ENCODE data around the gene PERCC1. TPM values are rescaled to one million over a fixed set of nuclear protein-coding genes. Genes with fewer than 3 reads are reported as not detected.

The PERCC1 gene
- total RNA-seq, 1 donor: not detected

GRCh38 chr16:1390239-1390779 is 40.6 kb upstream of the PERCC1 start:
- TF ChIP-seq CTCF (IDR thresholded peaks at IDR 0.05; ENCODE audit: insufficient read depth, low read length): no peak
- DNase-seq (ENCODE audit: low read depth): no peak
- H3K4me3 ChIP-seq (ENCODE audit: low read depth, low read length): no peak overlapping the region

GRCh38 chr16:1392826-1393225 is 38.1 kb upstream of the PERCC1 start:
- DNase-seq (ENCODE audit: low read depth): no peak
- H3K4me3 ChIP-seq (ENCODE audit: low read depth, low read length): no peak overlapping the region
- TF ChIP-seq CTCF (IDR thresholded peaks at IDR 0.05; ENCODE audit: insufficient read depth, low read length): no peak

- no peak overlapping the region for H3K4me3 ChIP-seq (ENCODE audit: low read depth, low read length)
- TF ChIP-seq CTCF (IDR thresholded peaks at IDR 0.05; ENCODE audit: insufficient read depth, low read length): no peak
- DNase-seq (ENCODE audit: low read depth): no peak
These were observed 37.2 kb upstream of the PERCC1 start for GRCh38 chr16:1393613-1394176.

- no peak overlapping the region for H3K4me3 ChIP-seq (ENCODE audit: low read depth, low read length)
- no peak for DNase-seq (ENCODE audit: low read depth)
- TF ChIP-seq CTCF (IDR thresholded peaks at IDR 0.05; ENCODE audit: insufficient read depth, low read length): no peak
These were observed 36.4 kb upstream of the PERCC1 start for GRCh38 chr16:1394367-1394951.

- DNase-seq (ENCODE audit: low read depth): no peak
- H3K4me3 ChIP-seq (ENCODE audit: low read depth, low read length): no peak overlapping the region
- TF ChIP-seq CTCF (IDR thresholded peaks at IDR 0.05; ENCODE audit: insufficient read depth, low read length): no peak
These were observed 35.3 kb upstream of the PERCC1 start for GRCh38 chr16:1395444-1396031.

GRCh38 chr16:1397779-1398178 is 33.1 kb upstream of the PERCC1 start:
- no peak overlapping the region for H3K4me3 ChIP-seq (ENCODE audit: low read depth, low read length)
- no peak for DNase-seq (ENCODE audit: low read depth)
- no peak for TF ChIP-seq CTCF (IDR thresholded peaks at IDR 0.05; ENCODE audit: insufficient read depth, low read length)
